Measurements from ENCODE around the gene TSPAN7. TPM values are rescaled to one million over a fixed set of nuclear protein-coding genes. Genes with fewer than 3 reads are reported as not detected.
A peak's percentile ranks its signal among the peaks of the same experiment; 100 is the strongest.

The TSPAN7 gene
- total RNA-seq, 1 experiment from 2014 or later: not detected

GRCh38 chrX:38627683-38628082 is 66.3 kb downstream of the TSPAN7 start:
- H3K27ac Mint-ChIP-seq (ENCODE audit: low read depth, unreplicated experiment): no peak overlapping the region
- ChIA-PET POLR2A (no interaction called here), CTCF (interaction anchor here (0.6 to 1.3 kb wide), 2 partner anchors 35 to 37 kb away, joined by 3 read pairs; no protein-coding TSS in a partner anchor)
- no peak overlapping the region for H3K4me3 Mint-ChIP-seq (ENCODE audit: unreplicated experiment)
- no peaks in the 10 kb centered on the region for H3K36me3 Mint-ChIP-seq (ENCODE audit: insufficient read depth, unreplicated experiment)
- H3K9me3 Mint-ChIP-seq (ENCODE audit: unreplicated experiment): no peaks in the 10 kb centered on the region
- no TSS peak for BruUV-seq (replicated peaks)
- intact Hi-C loops (cut with micrococcal nuclease): no loop called here
- peak; percentile 47 for TF ChIP-seq CTCF (IDR thresholded peaks at IDR 0.05; ENCODE audit: unreplicated experiment)
- H3K27me3 Mint-ChIP-seq (ENCODE audit: insufficient read depth, unreplicated experiment): peaks cover 37% of the 10 kb centered on the region
- H3K4me1 Mint-ChIP-seq (ENCODE audit: insufficient read depth, unreplicated experiment): no peaks in the 10 kb centered on the region
- DNase-seq (ENCODE audit: unreplicated experiment): peak; percentile 57

- Mint-ChIP-seq H3K9me3 (ENCODE audit: unreplicated experiment) (no peaks in the 10 kb centered on the region), H3K4me3 (ENCODE audit: unreplicated experiment) (no peak overlapping the region), H3K27me3 (ENCODE audit: insufficient read depth, unreplicated experiment) (peaks cover 28% of the 10 kb centered on the region), H3K4me1 (ENCODE audit: insufficient read depth, unreplicated experiment) (no peaks in the 10 kb centered on the region), H3K36me3 (ENCODE audit: insufficient read depth, unreplicated experiment) (no peaks in the 10 kb centered on the region), H3K27ac (ENCODE audit: low read depth, unreplicated experiment) (no peak overlapping the region)
- no peak for DNase-seq (ENCODE audit: unreplicated experiment)
- no peak for TF ChIP-seq CTCF (IDR thresholded peaks at IDR 0.05; ENCODE audit: unreplicated experiment)
- CTCF ChIA-PET: interaction anchor here (0.7 to 1.3 kb wide), 3 partner anchors 36 to 1382 kb away, joined by 3 to 4 read pairs (median 3); no protein-coding TSS in a partner anchor
- POLR2A ChIA-PET: no interaction called here
- no TSS peak for BruUV-seq (replicated peaks)
- intact Hi-C loops (cut with micrococcal nuclease): no loop called here
These were observed 67.2 kb downstream of the TSPAN7 start for GRCh38 chrX:38628587-38628986.

GRCh38 chrX:38632516-38632915 is 71.2 kb downstream of the TSPAN7 start:
- DNase-seq (ENCODE audit: unreplicated experiment): no peak
- H3K4me1 Mint-ChIP-seq (ENCODE audit: insufficient read depth, unreplicated experiment): no peaks in the 10 kb centered on the region
- no peak for TF ChIP-seq CTCF (IDR thresholded peaks at IDR 0.05; ENCODE audit: unreplicated experiment)
- ChIA-PET CTCF (interaction anchor here (0.6 kb wide), 1 partner anchor 13 kb away, joined by 3 read pairs; no protein-coding TSS in a partner anchor), POLR2A (no interaction called here)
- H3K9me3 Mint-ChIP-seq (ENCODE audit: unreplicated experiment): no peaks in the 10 kb centered on the region
- H3K27me3 Mint-ChIP-seq (ENCODE audit: insufficient read depth, unreplicated experiment): peaks cover 16% of the 10 kb centered on the region
- H3K27ac Mint-ChIP-seq (ENCODE audit: low read depth, unreplicated experiment): no peak overlapping the region
- no peak overlapping the region for H3K4me3 Mint-ChIP-seq (ENCODE audit: unreplicated experiment)
- BruUV-seq (replicated peaks): no TSS peak
- H3K36me3 Mint-ChIP-seq (ENCODE audit: insufficient read depth, unreplicated experiment): no peaks in the 10 kb centered on the region
- intact Hi-C loops (cut with micrococcal nuclease): no loop called here

- ChIA-PET CTCF (no interaction called here), POLR2A (no interaction called here)
- no peaks in the 10 kb centered on the region for H3K9me3 Mint-ChIP-seq (ENCODE audit: unreplicated experiment)
- intact Hi-C loops (cut with micrococcal nuclease): no loop called here
- peaks cover 24% of the 10 kb centered on the region for H3K27me3 Mint-ChIP-seq (ENCODE audit: insufficient read depth, unreplicated experiment)
- H3K4me3 Mint-ChIP-seq (ENCODE audit: unreplicated experiment): no peak overlapping the region
- no peak for TF ChIP-seq CTCF (IDR thresholded peaks at IDR 0.05; ENCODE audit: unreplicated experiment)
- no peaks in the 10 kb centered on the region for H3K36me3 Mint-ChIP-seq (ENCODE audit: insufficient read depth, unreplicated experiment)
- DNase-seq (ENCODE audit: unreplicated experiment): no peak
- H3K4me1 Mint-ChIP-seq (ENCODE audit: insufficient read depth, unreplicated experiment): no peaks in the 10 kb centered on the region
- no peak overlapping the region for H3K27ac Mint-ChIP-seq (ENCODE audit: low read depth, unreplicated experiment)
- no TSS peak for BruUV-seq (replicated peaks)
These were observed 73.3 kb downstream of the TSPAN7 start for GRCh38 chrX:38634665-38635064.
